ENCODE results near the gene SLC25A25.
"Not testable (repeated sequence)": the region's sequence is repeated elsewhere in the genome, so short reads cannot be mapped to it uniquely, and the experiment has no call there.

The SLC25A25 gene

DNA sequence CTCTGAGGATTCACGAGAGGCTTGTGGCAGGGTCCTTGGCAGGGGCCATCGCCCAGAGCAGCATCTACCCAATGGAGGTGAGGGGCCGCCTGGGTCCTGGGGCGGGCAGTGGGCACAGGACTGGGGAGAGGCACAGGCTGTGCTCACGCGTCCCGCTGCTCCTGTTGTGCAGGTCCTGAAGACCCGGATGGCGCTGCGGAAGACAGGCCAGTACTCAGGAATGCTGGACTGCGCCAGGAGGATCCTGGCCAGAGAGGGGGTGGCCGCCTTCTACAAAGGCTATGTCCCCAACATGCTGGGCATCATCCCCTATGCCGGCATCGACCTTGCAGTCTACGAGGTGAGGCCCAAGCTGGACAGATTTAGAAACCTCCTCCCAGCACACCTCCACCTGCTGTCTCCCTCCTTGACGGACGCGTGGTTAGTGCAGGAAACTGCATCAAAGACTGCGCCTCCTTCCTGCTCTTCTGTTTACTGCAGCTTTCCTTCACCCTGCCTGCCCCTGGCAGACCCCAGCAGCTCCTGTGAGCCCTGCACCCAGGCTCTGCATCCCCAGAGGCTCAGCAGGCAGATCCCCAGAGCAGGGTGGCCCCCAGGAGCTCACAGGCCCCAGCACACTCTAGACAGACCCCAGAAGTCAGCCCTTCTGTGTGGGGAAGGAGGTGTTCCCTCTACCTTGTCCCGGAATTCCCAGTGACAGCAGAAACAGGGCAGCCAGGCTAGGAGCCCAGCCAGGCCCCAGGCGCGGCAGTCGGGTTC, 38.3 kb downstream of the SLC25A25 start:
- DNase-seq, result no peak
- H3K36me3 ChIP-seq, result peaks cover 59% of the 10 kb centered on the region
- no peaks in the 10 kb centered on the region for H3K27me3 ChIP-seq
- TF ChIP-seq, protein P1, sequence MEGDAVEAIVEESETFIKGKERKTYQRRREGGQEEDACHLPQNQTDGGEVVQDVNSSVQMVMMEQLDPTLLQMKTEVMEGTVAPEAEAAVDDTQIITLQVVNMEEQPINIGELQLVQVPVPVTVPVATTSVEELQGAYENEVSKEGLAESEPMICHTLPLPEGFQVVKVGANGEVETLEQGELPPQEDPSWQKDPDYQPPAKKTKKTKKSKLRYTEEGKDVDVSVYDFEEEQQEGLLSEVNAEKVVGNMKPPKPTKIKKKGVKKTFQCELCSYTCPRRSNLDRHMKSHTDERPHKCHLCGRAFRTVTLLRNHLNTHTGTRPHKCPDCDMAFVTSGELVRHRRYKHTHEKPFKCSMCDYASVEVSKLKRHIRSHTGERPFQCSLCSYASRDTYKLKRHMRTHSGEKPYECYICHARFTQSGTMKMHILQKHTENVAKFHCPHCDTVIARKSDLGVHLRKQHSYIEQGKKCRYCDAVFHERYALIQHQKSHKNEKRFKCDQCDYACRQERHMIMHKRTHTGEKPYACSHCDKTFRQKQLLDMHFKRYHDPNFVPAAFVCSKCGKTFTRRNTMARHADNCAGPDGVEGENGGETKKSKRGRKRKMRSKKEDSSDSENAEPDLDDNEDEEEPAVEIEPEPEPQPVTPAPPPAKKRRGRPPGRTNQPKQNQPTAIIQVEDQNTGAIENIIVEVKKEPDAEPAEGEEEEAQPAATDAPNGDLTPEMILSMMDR (IDR thresholded peaks at IDR 0.05; ENCODE audit: low read depth, low read length), result no peak
- peaks cover 12% of the 10 kb centered on the region for H3K4me1 ChIP-seq
- no peaks in the 10 kb centered on the region for H3K9me3 ChIP-seq
- H3K4me3 ChIP-seq (ENCODE audit: low read depth, low read length), result no peak overlapping the region

DNA sequence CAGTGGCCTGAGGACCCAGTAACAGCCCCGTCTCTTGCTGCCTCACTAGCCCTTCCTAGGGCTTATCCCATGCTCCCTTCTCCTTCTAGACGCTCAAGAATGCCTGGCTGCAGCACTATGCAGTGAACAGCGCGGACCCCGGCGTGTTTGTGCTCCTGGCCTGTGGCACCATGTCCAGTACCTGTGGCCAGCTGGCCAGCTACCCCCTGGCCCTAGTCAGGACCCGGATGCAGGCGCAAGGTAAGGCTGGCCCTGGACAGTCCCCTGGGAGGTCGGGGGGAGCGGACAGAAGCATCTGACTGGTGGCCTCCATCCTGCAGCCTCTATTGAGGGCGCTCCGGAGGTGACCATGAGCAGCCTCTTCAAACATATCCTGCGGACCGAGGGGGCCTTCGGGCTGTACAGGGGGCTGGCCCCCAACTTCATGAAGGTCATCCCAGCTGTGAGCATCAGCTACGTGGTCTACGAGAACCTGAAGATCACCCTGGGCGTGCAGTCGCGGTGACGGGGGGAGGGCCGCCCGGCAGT, 39.0 kb downstream of the SLC25A25 start:
- H3K27me3 ChIP-seq, result no peaks in the 10 kb centered on the region
- no peak overlapping the region for H3K4me3 ChIP-seq (ENCODE audit: low read depth, low read length)
- no peaks in the 10 kb centered on the region for H3K9me3 ChIP-seq
- TF ChIP-seq, protein P1 (IDR thresholded peaks at IDR 0.05; ENCODE audit: low read depth, low read length), result no peak
- DNase-seq, result no peak
- H3K36me3 ChIP-seq, result peaks cover 55% of the 10 kb centered on the region
- H3K4me1 ChIP-seq, result peaks cover 9% of the 10 kb centered on the region

DNA sequence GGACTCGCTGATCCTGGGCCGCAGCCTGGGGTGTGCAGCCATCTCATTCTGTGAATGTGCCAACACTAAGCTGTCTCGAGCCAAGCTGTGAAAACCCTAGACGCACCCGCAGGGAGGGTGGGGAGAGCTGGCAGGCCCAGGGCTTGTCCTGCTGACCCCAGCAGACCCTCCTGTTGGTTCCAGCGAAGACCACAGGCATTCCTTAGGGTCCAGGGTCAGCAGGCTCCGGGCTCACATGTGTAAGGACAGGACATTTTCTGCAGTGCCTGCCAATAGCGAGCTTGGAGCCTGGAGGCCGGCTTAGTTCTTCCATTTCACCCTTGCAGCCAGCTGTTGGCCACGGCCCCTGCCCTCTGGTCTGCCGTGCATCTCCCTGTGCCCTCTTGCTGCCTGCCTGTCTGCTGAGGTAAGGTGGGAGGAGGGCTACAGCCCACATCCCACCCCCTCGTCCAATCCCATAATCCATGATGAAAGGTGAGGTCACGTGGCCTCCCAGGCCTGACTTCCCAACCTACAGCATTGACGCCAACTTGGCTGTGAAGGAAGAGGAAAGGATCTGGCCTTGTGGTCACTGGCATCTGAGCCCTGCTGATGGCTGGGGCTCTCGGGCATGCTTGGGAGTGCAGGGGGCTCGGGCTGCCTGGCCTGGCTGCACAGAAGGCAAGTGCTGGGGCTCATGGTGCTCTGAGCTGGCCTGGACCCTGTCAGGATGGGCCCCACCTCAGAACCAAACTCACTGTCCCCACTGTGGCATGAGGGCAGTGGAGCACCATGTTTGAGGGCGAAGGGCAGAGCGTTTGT, 39.6 kb downstream of the SLC25A25 start:
- Histone ChIP-seq H3K4me3 (ENCODE audit: low read depth, low read length) (no peak overlapping the region), H3K9me3 (no peaks in the 10 kb centered on the region), H3K27me3 (no peaks in the 10 kb centered on the region), H3K4me1 (peaks cover 7% of the 10 kb centered on the region), H3K36me3 (peaks cover 49% of the 10 kb centered on the region)
- TF ChIP-seq, protein P1 (IDR thresholded peaks at IDR 0.05; ENCODE audit: low read depth, low read length), result no peak
- DNase-seq, result no peak

DNA sequence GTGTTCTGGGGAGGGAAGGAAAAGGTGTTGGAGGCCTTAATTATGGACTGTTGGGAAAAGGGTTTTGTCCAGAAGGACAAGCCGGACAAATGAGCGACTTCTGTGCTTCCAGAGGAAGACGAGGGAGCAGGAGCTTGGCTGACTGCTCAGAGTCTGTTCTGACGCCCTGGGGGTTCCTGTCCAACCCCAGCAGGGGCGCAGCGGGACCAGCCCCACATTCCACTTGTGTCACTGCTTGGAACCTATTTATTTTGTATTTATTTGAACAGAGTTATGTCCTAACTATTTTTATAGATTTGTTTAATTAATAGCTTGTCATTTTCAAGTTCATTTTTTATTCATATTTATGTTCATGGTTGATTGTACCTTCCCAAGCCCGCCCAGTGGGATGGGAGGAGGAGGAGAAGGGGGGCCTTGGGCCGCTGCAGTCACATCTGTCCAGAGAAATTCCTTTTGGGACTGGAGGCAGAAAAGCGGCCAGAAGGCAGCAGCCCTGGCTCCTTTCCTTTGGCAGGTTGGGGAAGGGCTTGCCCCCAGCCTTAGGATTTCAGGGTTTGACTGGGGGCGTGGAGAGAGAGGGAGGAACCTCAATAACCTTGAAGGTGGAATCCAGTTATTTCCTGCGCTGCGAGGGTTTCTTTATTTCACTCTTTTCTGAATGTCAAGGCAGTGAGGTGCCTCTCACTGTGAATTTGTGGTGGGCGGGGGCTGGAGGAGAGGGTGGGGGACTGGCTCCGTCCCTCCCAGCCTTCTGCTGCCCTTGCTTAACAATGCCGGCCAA, 40.4 kb downstream of the SLC25A25 start:
- no peak overlapping the region for H3K4me3 ChIP-seq (ENCODE audit: low read depth, low read length)
- H3K27me3 ChIP-seq, result no peaks in the 10 kb centered on the region
- H3K9me3 ChIP-seq, result no peaks in the 10 kb centered on the region
- TF ChIP-seq, protein P1 (IDR thresholded peaks at IDR 0.05; ENCODE audit: low read depth, low read length), result no peak
- no peaks in the 10 kb centered on the region; the same call in 1 of the 2 replicates for H3K4me1 ChIP-seq
- DNase-seq, result no peak
- H3K36me3 ChIP-seq, result peaks cover 41% of the 10 kb centered on the region

DNA sequence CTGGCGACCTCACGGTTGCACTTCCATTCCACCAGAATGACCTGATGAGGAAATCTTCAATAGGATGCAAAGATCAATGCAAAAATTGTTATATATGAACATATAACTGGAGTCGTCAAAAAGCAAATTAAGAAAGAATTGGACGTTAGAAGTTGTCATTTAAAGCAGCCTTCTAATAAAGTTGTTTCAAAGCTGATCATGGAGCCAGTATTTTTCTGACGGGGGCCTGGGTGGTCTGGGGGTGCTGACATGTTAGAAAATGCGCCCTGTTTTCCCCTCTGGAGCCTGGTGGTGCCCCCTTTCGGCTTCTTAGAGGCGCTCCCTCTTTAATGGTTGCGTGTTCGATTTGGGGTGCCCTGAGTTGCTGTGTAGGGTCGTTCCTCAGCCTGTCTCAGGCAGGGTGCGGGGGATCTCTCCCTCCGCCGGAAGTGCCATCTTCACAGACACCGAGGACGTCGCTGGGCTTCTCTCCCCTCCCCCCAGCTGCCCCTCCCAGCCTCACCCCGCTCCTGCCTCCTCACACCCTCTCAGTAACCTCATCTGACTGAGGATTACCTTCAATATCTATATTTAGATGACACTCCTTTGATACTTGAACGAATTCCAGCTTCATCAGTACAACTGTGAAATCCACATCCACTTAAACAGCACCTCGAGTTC, 41.1 kb downstream of the SLC25A25 start:
- Histone ChIP-seq H3K4me3 (ENCODE audit: low read depth, low read length) (no peak overlapping the region), H3K36me3 (peaks cover 34% of the 10 kb centered on the region), H3K27me3 (no peaks in the 10 kb centered on the region), H3K4me1 (no peaks in the 10 kb centered on the region), H3K9me3 (no peaks in the 10 kb centered on the region)
- no peak for DNase-seq
- TF ChIP-seq, protein P1 (IDR thresholded peaks at IDR 0.05; ENCODE audit: low read depth, low read length), result no peak

DNA sequence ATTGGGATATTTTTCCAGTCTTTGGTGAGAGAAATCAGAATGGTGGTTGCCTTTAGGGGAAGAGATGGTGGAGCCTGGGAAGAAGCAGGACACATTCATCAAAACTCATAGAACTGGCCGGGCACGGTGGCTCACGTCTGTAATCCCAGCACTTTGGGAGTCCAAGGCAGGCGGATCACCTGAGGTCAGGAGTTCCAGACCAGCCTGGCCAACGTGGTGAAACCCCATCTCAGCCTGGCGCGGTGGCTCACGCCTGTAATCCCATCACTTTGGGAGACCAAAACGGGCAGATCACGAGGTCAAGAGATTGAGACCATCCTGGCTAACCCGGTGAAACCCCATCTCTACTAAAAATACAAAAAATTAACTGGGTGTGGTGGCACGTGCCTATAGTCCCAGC, 43.7 kb downstream of the SLC25A25 start:
- H3K27me3 ChIP-seq; H3K9me3 ChIP-seq; H3K4me3 ChIP-seq (ENCODE audit: low read depth, low read length); DNase-seq; H3K4me1 ChIP-seq: not testable (repeated sequence)
- peaks cover 20% of the 10 kb centered on the region for H3K36me3 ChIP-seq
